ENCODE results near the gene SDF4. TPM values are rescaled to one million over a fixed set of nuclear protein-coding genes. Genes with fewer than 3 reads are reported as not detected.

The SDF4 gene
- total RNA-seq, 2 experiments from 2014 or later = 96.9 to 99.3 TPM

GRCh38 chr1:1221887-1222574, 9.8 kb downstream of the SDF4 start:
- Mint-ChIP-seq H3K4me3 (no peak overlapping the region), H3K27ac (no peak overlapping the region), H3K27me3 (ENCODE audit: low read depth) (no peaks in the 10 kb centered on the region), H3K4me1 (ENCODE audit: low read depth) (peaks cover 3% of the 10 kb centered on the region), H3K36me3 (ENCODE audit: low read depth) (peaks cover 52% of the 10 kb centered on the region), H3K9me3 (ENCODE audit: insufficient read depth) (no peaks in the 10 kb centered on the region)
- no peak for DNase-seq
- POLR2A ChIA-PET = no interaction called here
- ATAC-seq = no peak
- CTCF ChIA-PET = no interaction called here

- Mint-ChIP-seq H3K4me1 (ENCODE audit: low read depth) (peaks cover 12% of the 10 kb centered on the region), H3K4me3 (no peak overlapping the region), H3K27ac (no peak overlapping the region), H3K36me3 (ENCODE audit: low read depth) (peaks cover 50% of the 10 kb centered on the region), H3K27me3 (ENCODE audit: low read depth) (no peaks in the 10 kb centered on the region), H3K9me3 (ENCODE audit: insufficient read depth) (no peaks in the 10 kb centered on the region)
- no peak for ATAC-seq
- no peak for DNase-seq
- ChIA-PET POLR2A (no interaction called here), CTCF (no interaction called here)
Observed at GRCh38 chr1:1220197-1220596, 11.6 kb downstream of the SDF4 start.

- Mint-ChIP-seq H3K4me3 (no peak overlapping the region), H3K27me3 (ENCODE audit: low read depth) (no peaks in the 10 kb centered on the region), H3K4me1 (ENCODE audit: low read depth) (peaks cover 21% of the 10 kb centered on the region), H3K9me3 (ENCODE audit: insufficient read depth) (no peaks in the 10 kb centered on the region), H3K27ac (no peak overlapping the region), H3K36me3 (ENCODE audit: low read depth) (peaks cover 47% of the 10 kb centered on the region)
- ATAC-seq (no peak), DNase-seq (no peak)
- ChIA-PET CTCF (interaction anchor here (1.7 kb wide), 1 partner anchor 97 kb away, joined by 5 read pairs; no protein-coding TSS in a partner anchor), POLR2A (no interaction called here)
Observed at GRCh38 chr1:1219341-1219740, 12.5 kb downstream of the SDF4 start.

GRCh38 chr1:1218524-1219200, 13.1 kb downstream of the SDF4 start:
- Mint-ChIP-seq H3K4me3 (no peak overlapping the region), H3K27ac (no peak overlapping the region), H3K9me3 (ENCODE audit: insufficient read depth) (no peaks in the 10 kb centered on the region), H3K36me3 (ENCODE audit: low read depth) (peaks cover 42% of the 10 kb centered on the region), H3K27me3 (ENCODE audit: low read depth) (no peaks in the 10 kb centered on the region), H3K4me1 (ENCODE audit: low read depth) (peaks cover 26% of the 10 kb centered on the region)
- CTCF ChIA-PET = interaction anchor here (1.7 kb wide), 1 partner anchor 96 kb away, joined by 5 read pairs; no protein-coding TSS in a partner anchor
- POLR2A ChIA-PET = no interaction called here
- ATAC-seq (no peak), DNase-seq (no peak)

GRCh38 chr1:1217621-1218523, 13.9 kb downstream of the SDF4 start:
- H3K27ac Mint-ChIP-seq = no peak overlapping the region
- H3K36me3 Mint-ChIP-seq (ENCODE audit: low read depth) = peaks cover 35% of the 10 kb centered on the region
- H3K9me3 Mint-ChIP-seq (ENCODE audit: insufficient read depth) = no peaks in the 10 kb centered on the region
- ChIA-PET POLR2A (no interaction called here), CTCF (interaction anchor here (1.7 kb wide), 1 partner anchor 95 kb away, joined by 5 read pairs; no protein-coding TSS in a partner anchor)
- no peak for DNase-seq
- no peak for ATAC-seq
- no peaks in the 10 kb centered on the region for H3K27me3 Mint-ChIP-seq (ENCODE audit: low read depth)
- peaks cover 28% of the 10 kb centered on the region for H3K4me1 Mint-ChIP-seq (ENCODE audit: low read depth)
- H3K4me3 Mint-ChIP-seq = no peak overlapping the region

DNA sequence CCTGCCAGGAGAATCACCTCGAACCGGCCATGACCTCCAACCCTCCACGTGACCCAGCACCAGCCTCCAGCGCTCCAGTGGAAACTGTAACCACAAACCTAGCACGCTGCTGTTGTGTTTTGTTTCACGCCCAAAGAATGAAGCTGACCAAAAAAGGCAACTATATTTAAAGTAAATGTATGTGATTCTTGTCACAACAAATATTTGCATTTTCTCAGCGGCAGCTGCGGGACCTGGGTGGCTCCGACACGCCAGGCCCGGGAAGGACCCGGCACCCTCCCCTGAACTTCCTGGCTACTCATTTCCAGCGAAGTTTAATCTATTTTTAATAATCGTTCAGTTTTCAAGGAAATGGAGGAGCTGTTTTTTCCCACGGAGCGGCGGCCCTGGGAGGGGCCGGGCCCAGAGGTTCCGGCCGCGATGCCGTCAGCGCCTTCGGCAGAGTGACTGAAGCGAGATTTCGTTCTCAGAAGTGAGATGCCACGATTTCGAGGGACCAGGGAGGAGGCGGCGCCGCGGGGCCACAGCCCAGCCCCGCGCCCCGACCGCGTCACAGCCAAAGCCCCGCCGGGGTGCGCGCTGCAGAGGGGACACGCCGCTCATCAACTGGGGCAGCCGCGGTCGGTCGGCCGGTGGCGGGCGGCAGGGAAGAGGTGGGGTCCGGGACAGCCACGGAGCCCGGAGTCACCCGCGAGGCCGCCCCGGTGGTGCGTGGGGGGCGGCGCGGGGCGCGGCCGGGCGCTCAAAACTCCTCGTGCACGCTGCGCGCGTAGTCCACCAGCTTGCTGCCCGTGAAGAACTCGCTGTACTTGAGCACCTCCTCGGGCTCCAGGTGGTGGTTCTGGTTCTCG, 14.8 kb downstream of the SDF4 start:
- no peak overlapping the region for H3K4me3 Mint-ChIP-seq
- peaks cover 30% of the 10 kb centered on the region for H3K36me3 Mint-ChIP-seq (ENCODE audit: low read depth)
- H3K9me3 Mint-ChIP-seq (ENCODE audit: insufficient read depth) = no peaks in the 10 kb centered on the region
- no peak for ATAC-seq
- peak overlapping the region; percentile 74 for H3K27ac Mint-ChIP-seq
- no peak for DNase-seq
- no peaks in the 10 kb centered on the region for H3K27me3 Mint-ChIP-seq (ENCODE audit: low read depth)
- peaks cover 34% of the 10 kb centered on the region for H3K4me1 Mint-ChIP-seq (ENCODE audit: low read depth)
- POLR2A ChIA-PET = interaction anchor here (0.7 kb wide), 1 partner anchor 47 kb away, joined by 3 read pairs; no protein-coding TSS in a partner anchor
- CTCF ChIA-PET = no interaction called here

- ChIA-PET POLR2A (interaction anchor here (0.7 to 1.5 kb wide), 2 partner anchors 15 to 48 kb away, joined by 3 read pairs; no protein-coding TSS in a partner anchor), CTCF (interaction anchor here (1.0 to 2.1 kb wide), 4 partner anchors 21 to 94 kb away, joined by 3 to 9 read pairs (median 3); no protein-coding TSS in a partner anchor)
- Mint-ChIP-seq H3K36me3 (ENCODE audit: low read depth) (peaks cover 30% of the 10 kb centered on the region), H3K27ac (no peak overlapping the region), H3K4me1 (ENCODE audit: low read depth) (peaks cover 35% of the 10 kb centered on the region), H3K9me3 (ENCODE audit: insufficient read depth) (no peaks in the 10 kb centered on the region), H3K27me3 (ENCODE audit: low read depth) (no peaks in the 10 kb centered on the region), H3K4me3 (no peak overlapping the region)
- ATAC-seq (no peak), DNase-seq (no peak)
Observed at GRCh38 chr1:1215881-1216605, 15.8 kb downstream of the SDF4 start.

DNA sequence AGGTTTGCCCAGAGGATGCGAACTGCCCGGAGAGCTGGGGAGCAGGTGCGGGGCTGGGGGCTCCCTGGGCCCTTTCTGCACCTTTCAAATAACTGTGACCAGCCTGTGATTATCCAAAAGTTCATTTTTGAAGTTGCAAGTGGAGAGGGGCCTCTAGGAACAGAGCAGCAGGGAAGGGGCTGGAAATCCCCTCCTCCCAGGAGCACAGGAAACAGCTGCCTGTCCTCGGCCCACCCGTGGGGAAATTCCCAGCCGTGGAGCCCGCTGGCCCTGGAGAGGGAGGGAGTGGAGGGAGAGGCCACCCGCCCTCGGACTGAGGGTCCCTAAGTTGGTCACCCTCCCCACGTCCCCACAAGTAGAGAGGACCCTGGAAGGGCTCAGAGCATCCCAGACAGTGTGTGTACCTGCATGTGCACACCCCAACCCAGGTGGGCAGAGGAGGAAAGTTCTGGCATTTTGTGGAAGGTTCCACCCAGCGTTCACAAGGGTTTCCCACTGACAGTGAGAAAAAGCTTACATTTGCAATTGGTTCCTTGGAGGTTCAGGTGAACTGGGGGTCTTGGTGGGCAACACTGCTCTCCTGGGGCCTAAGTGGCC, 16.6 kb downstream of the SDF4 start:
- no peaks in the 10 kb centered on the region for H3K9me3 Mint-ChIP-seq (ENCODE audit: insufficient read depth)
- ATAC-seq (no peak), DNase-seq (no peak)
- no peak overlapping the region for H3K4me3 Mint-ChIP-seq
- ChIA-PET CTCF (interaction anchor here (1.0 to 2.1 kb wide), 4 partner anchors 20 to 93 kb away, joined by 3 to 9 read pairs (median 3); no protein-coding TSS in a partner anchor), POLR2A (interaction anchor here (1.5 kb wide), 1 partner anchor 16 kb away, joined by 3 read pairs; no protein-coding TSS in a partner anchor)
- H3K27me3 Mint-ChIP-seq (ENCODE audit: low read depth) = no peaks in the 10 kb centered on the region
- H3K27ac Mint-ChIP-seq = no peak overlapping the region
- H3K4me1 Mint-ChIP-seq (ENCODE audit: low read depth) = peaks cover 36% of the 10 kb centered on the region
- peaks cover 23% of the 10 kb centered on the region for H3K36me3 Mint-ChIP-seq (ENCODE audit: low read depth)

DNA sequence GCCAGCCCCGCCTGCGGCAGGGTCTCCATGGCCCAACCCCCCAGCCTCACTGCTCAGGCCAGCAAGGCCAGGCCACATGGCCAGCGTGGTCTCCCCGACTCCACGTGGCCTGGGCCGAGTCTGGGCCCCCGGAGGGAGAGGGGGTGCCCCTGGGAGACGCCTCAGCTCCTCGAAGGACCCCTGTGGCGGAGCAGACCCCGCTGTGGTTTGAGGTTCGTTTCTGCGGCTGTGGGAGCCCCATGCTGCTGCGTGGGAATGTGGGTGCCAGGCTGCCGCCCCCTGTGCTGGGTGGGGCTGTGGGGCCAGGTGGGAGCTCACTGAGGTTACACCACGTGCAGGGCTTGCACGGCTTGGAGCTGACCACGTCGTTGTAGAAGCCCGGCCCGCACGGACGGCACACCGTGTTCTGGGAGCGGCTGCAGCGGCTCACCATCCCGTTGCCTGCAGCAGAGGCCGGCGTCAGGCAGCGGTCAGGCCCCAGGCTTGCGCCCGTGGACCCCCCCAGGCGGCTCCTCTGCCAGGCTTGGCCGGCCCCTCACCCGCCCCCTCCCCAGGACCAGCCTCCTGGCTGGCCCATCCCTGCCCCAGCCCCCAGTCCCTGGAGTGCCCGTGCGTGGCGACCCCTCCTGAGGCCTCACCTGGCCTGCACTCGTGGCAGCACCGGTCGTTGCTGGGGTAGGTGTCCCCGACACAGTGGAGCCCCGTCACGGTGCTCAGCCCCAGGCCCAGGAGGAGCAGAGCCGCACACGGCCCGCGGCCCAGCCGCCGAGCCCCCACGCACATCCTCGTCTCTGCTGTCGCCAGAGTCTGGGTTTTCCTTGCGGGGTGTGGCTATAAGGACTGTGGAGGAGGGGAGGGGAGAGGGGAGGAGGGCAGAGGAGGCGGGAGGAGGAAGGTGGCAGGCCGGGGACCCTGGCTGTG, 18.2 kb downstream of the SDF4 start, which contains the start of gene TNFRSF4:
TNFRSF4 (minus strand) TSS at position 809 of the 921 bp plus-strand sequence; CDS start at position 783, 26 bp downstream.
- Mint-ChIP-seq H3K27ac (no peak within 1 kb of the TSS), H3K4me1 (ENCODE audit: low read depth) (peaks cover 44% of the 10 kb centered on the region), H3K36me3 (ENCODE audit: low read depth) (peaks cover 17% of the 10 kb centered on the region), H3K4me3 (peak within 1 kb of the TSS; percentile 22), H3K27me3 (ENCODE audit: low read depth) (no peaks in the 10 kb centered on the region), H3K9me3 (ENCODE audit: insufficient read depth) (no peaks in the 10 kb centered on the region)
- DNase-seq = peak; percentile 45
- ChIA-PET POLR2A (interaction anchor here (0.7 kb wide), 1 partner anchor 14 kb away, joined by 3 read pairs; no protein-coding TSS in a partner anchor), CTCF (interaction anchor here (1.2 kb wide), 1 partner anchor 91 kb away, joined by 5 read pairs; no protein-coding TSS in a partner anchor)
- ATAC-seq = peak; percentile 44

Data from activated CD8-positive, alpha-beta T cell treated with anti-CD3 and anti-CD28 coated beads, Interleukin-2, amount 10 ng/mL, durations not matched to agents 7 days and 5 days (primary cell).